NCI-H2171 treated with DMSO at 0.1 percent for 48 hours (cell line): ENCODE results near the gene OR6V1.
"Not testable (repeated sequence)": the region's sequence is repeated elsewhere in the genome, so short reads cannot be mapped to it uniquely, and the experiment has no call there.

ENCODE experiments used
- DNase-seq: peaks from one replicate; lab custom pipeline; 2025; lab: John Stamatoyannopoulos, UW

OR6V1 gene

GRCh38 chr7:143042790-143043271, 9.3 kb upstream of the OR6V1 start:
- no peak for DNase-seq

GRCh38 chr7:143043391-143043790, 8.8 kb upstream of the OR6V1 start:
- no peak for DNase-seq

GRCh38 chr7:143046426-143046851, 5.7 kb upstream of the OR6V1 start:
- DNase-seq, result no peak

GRCh38 chr7:143047326-143047725, 4.8 kb upstream of the OR6V1 start:
- no peak for DNase-seq

GRCh38 chr7:143048827-143049226, 3.3 kb upstream of the OR6V1 start:
- DNase-seq, result no peak

GRCh38 chr7:143049362-143049761, 2.8 kb upstream of the OR6V1 start:
- DNase-seq, result no peak

- DNase-seq, result no peak
These were observed 1.2 kb upstream of the OR6V1 start for GRCh38 chr7:143050931-143051330.

GRCh38 chr7:143054621-143055020, 2.5 kb downstream of the OR6V1 start:
- no peak for DNase-seq

GRCh38 chr7:143055754-143056153, 3.6 kb downstream of the OR6V1 start:
- no peak for DNase-seq

GRCh38 chr7:143063741-143064140, 11.6 kb downstream of the OR6V1 start:
- DNase-seq, result no peak

GRCh38 chr7:143068446-143068845, 16.3 kb downstream of the OR6V1 start:
- no peak for DNase-seq

GRCh38 chr7:143069912-143070500, 17.9 kb downstream of the OR6V1 start:
- DNase-seq, result no peak

GRCh38 chr7:143073556-143073955, 21.4 kb downstream of the OR6V1 start:
- DNase-seq, result no peak

GRCh38 chr7:143074141-143074540, 22.0 kb downstream of the OR6V1 start:
- no peak for DNase-seq

GRCh38 chr7:143085109-143085508, 33.0 kb downstream of the OR6V1 start:
- no peak for DNase-seq

GRCh38 chr7:143085610-143086009, 33.5 kb downstream of the OR6V1 start:
- DNase-seq, result not testable (repeated sequence)

- DNase-seq, result not testable (repeated sequence)
These were observed 36.5 kb downstream of the OR6V1 start for GRCh38 chr7:143088549-143089231.

GRCh38 chr7:143096146-143096545, 44.0 kb downstream of the OR6V1 start:
- DNase-seq, result no peak

GRCh38 chr7:143099579-143099978, 47.4 kb downstream of the OR6V1 start:
- DNase-seq, result not testable (repeated sequence)
